HG03342 (cell line): ENCODE results near the gene VRK3.
A peak's percentile ranks its signal among the peaks of the same experiment; 100 is the strongest.

Experiments
- ATAC-seq: cut with Tn5 transposase; IDR thresholded peaks from one replicate; pipeline ENCODE4 v1.9.1; 2021; ENCODE audit warnings: mild to moderate bottlenecking, moderate library complexity; ENCODE audit not compliant: unreplicated experiment

The VRK3 gene

DNA sequence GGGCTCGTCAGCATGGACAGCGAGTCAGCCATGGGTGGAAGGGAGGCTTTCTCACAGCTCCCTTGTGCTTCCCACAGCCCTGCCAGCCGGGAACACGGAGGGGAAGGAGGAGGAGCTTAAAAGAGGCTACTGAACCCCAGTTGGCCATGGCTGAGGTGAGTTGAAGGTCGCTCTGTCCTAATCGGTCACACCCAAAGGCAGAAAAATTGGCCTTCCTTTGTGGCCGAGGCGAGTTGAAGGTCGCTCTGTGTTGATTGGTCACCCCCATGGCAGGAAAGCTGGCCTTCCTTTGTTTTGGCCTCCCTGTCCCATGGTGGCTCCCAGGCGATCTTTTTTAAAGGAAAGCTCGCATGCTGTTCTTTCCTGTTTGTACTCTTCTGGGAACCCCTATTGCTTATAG, 5.8 kb upstream of the VRK3 start:
- no peak for ATAC-seq

DNA sequence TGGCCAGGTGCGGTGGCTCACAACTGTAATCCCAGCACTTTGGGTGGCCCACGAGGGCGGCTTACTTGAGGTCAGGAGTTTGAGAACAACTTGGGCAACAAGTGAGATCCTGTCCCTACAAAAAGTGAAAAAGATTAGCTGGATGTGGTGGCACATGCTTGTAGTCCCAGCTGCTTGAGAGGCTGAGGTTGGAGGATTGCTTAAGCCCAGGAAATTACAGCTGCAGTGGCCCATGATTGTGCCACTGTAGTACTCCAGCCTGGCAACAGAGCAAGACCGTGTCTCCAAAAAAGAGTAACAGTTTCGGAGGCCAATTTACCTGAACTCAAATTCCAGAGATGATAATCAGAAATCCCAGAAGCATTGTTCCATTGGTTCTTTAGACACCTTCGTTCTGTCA, 5.1 kb upstream of the VRK3 start:
- no peak for ATAC-seq

DNA sequence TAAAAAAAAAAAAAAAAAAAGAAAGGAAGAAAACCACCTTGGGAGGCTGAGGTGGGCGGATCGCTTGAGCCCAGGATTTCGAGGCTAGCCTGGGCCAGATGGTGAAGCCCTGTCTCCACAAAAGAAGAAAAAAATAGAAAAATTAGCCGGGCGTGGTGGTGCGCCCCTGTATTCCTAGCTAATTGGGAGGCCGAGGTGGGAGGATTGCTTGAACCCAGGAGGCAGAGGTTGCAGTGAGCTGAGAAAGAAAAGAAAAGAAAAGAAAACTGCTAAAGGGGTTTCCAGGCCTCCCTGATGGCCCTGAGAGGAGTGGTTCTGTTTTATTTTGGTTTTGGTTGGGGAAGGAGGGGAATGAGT, 1.4 kb upstream of the VRK3 start:
- ATAC-seq = no peak

DNA sequence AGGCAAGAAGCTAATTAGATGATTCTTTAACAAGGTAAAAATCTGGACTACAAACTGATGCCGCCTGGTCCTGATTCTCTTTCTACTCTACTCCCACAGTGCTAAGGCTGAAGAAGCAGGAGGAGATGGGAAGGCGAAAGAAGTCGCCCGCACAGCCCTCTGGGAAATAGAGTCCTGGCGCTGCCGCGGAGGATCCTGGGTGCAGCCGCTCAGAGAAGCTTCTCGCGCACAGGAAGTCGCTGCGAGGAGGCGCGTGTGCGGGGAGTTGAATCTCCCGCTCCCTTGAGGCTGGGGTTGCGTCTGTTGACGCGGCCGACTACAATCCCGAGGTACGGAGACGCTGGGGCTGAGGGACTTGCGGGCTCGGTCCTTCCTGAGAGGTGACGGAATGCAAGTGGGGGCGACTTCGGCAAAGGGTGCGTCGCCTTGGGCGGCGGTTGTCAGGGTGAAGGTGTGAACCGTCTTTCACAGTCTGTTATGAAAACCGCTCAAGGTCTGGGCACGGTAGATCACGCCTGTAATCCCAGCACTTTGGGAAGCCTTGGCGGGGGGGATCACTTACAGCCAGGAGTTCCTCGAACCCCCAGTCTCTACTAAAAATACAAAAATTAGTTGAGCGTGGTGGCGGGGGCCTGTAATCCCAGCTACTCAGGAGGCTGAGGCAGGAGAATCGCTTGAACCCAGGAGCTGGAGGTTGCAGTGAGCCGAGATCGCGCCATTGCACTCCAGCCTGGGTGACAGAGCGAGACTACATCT, 800 bp upstream of the VRK3 start, which contains the start of gene ZNF473:
ZNF473 (plus strand) TSS at position 212 of the 756 bp plus-strand sequence. CDS start 5,078 bp downstream, outside the sequence.
- ATAC-seq = peak; percentile 60

DNA sequence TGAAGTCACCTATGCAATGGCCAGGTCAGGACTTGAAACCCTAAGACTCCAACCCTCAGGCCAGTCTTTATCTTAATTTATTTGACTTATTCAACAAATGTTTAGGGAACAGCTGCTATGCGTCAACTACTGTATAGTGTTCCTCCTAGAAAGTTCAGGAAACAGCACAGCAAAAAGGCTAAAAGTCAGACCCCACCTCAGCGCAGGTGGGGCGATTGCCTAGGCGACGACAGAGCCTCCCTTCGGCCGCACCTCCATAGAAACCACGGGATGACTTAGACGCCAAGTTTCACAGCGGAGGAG, 502 bp downstream of the VRK3 start:
- no peak for ATAC-seq

DNA sequence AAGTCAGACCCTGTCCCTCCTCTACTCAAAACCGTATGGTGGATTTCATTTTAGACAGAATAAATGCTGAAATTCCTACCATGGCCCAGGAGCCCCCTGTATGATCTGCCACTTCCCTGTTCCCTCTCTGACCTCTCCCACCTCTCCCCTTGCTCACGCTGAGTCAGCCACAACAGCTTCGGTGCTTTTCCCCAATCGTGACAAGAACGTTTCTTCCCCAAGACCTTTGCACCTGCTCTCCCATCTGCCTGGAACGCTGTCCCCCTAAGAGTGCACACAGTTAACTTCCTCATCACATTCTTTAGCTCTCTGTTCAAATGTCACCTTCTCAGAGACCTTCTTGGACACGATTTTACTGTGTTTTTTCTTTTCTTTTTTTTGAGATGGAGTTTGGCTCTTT, 2.3 kb downstream of the VRK3 start:
- no peak for ATAC-seq

DNA sequence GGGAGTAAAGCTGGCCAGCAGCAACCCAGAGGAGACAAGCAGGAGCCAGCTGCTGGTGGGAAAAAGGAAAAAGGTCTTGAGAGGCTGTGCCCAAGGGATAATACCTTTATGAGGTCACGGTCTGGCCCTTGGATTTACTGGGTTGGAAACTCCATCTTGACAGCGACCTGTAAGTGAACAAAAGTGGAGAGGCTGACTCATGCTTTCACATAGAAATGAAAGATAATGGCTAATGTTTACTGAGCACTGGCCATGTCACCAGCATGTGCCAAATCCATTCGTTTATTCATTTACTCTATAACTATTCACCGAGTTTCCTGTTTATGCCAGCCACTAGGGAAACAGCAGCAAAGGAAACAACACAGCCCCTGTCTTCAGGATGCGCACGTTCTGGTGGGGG, 4.7 kb downstream of the VRK3 start:
- no peak for ATAC-seq

DNA sequence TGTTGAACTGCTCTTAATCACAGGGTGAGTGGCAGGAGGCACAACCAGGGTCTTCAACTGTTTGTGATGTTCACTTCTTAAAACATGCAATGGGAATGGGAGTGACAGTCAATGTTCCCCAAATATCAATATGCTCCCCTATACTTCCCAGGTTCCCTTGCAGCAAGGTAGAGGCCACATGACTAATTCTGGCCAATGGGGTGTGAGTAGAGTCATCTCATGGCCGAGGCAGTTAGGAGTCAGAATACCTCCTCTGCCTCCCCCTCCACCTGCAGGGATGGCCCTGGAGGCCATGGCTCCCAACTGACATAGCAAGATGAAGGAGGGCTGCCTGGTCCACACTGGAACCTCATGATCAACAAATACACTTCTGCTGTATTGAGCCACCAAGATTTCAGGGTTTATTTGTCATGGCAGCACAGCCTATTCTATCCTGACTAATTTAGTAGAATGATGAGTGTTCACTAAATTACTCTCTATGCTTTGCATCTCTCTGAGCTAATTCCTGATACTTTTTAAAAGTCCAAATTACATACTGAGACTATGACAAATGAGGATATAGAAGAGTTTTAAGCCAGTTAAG, 8.9 kb downstream of the VRK3 start:
- ATAC-seq = no peak

DNA sequence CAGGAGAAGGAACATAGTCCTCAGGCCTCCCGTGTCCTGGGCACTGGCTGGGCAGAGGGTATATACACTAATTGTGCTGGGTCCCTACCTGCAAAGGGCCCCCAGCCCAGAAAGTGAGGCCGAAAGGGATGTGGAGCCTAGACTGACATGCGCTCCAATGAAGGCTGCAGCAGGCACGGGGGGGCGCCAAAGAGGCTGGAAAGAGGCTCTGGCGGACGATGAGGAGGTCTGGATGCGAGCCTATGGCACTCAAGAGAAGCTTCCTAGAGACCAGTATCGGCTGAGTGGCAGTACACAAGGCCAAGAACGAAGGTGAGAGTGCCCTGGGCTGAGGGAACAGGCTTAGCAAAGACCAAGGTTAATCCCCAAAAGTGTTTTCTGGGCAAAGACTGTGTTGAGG, 16.6 kb downstream of the VRK3 start:
- no peak for ATAC-seq

DNA sequence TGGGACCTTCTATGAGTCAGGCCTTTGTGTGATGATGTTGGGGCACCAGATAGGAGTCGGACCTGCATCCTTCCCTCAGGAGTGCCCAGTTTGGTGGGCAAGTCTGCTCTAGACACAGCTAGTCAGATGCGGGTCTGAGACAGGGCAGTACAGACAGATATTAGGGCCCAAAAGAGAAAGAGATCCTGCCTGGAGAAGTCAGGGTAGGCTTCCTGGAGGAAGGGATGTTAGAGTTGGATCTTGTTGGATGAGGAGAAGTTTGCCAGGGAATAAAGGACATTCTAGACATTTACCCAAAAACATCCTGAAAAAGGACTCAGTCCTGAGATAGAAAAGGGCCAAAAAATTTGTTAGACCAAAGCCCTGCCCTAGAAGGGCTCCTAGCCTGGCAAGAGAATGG, 17.2 kb downstream of the VRK3 start:
- no peak for ATAC-seq

DNA sequence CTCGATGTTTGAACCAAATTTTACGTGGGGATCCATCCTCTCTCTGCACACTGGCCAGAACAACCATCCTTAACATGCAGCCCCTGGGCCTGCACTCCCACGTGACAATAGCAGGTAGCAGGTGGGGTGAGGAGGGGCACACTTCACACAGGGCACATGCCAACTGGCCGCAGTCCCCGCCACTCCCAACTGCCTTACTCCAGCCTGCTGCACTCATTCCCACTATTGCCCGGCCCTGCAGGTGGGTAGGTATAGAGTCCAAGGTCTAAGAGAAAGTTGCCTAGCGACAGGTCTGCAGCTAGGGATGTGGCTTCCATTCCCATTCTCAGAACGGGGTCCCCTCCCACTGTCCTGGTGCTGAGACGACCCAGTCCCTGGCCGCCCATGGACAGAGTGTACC, 18.0 kb downstream of the VRK3 start:
- ATAC-seq = no peak

DNA sequence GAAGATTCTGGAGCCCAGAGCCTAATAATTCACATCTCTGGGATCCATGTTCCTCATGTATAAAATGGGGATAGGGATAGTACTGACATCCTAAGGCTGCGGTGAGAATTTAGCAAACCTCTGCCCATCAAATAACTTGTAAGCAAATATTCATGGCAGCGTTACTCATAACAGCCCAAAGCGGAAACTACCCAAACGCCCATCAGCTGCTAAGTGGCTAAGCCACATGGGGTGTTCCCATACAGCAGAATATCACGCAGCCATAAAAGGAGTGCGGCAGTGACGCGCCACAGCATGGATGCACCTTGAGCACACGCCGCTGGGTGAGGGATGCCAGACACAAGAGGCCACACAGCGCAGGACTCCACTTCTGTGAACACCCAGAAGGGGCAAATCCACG, 19.7 kb downstream of the VRK3 start:
- ATAC-seq = no peak

DNA sequence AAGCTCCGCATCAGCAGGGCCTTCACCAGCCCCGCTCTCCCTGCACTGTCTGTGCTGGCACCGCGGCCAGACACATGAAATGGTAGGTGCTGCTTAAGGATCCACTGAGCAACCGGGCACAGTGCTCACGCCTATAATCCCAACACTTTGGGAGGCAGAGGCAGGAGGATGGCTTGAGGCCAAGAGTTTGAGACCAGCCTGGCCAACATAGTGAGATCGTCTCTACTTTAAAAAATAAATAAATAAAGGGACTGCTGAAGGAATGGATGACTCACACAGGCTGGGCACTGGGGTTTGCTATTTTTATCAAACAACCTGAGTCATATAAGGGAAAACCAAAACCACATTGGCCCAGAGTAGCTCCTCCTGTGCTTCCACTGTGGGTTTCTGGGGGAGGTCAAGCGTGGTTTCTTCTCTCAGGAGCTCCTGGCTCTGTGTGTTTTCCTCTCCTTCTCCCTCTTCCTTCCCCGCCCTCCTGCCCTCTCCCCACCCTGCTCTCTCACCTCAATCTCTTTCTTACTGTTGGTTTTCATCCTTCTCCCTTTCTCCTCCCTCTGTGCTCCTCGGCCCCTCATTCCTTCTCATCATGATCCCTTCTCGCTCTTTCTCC, 21.3 kb downstream of the VRK3 start:
- ATAC-seq = no peak

DNA sequence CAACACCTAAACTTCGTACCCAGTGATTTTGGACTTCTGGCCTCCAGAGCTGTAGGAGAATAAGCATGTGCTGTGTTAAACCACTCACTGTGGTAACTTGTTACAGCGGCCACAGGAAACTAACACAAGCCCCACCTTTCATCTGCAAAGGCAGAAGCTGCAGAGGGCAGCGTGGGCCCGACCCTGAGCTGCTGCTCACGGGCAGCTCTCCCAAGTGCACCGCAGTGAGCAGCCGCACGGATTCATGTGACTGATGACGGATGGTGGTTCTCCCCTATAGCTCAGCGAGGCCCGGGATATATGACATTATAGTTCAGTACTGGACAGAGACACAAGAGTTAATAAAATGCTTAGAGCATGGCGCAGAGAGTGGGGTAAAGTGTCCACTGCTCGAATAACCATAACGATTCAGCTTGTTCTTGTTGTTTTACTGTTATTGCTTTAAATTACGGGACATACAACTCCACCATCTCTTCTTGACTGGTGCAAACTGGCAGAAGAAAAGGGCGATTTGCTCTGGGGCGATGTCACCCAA, 21.9 kb downstream of the VRK3 start:
- ATAC-seq = no peak

DNA sequence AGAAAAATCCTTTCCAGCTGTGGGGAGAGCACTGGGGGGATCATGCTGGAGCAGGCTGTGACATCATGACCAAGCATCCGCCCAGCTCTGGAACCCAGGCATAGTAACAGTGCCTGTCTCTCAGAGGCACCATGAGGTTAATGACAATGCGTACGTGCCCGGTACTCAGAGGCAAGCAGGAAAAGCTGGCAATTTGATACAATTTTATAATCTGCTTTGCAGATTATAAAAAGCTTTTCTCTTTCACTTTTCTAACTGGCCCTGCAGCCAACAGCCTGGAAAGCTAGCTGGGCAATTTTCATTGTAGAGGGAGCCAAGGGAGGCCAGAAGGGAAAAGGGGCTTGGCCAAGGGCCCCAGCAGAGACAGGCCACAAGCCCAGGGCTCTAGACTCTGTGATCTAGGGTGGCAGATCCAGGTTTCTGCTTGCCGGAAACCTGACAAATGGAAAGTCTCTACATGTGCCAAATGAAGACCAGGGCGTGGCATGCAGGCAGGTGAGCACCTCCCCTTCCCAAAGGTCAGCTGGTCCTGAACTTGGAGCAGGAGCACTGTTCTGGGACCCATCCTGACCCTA, 22.7 kb downstream of the VRK3 start:
- ATAC-seq = no peak

DNA sequence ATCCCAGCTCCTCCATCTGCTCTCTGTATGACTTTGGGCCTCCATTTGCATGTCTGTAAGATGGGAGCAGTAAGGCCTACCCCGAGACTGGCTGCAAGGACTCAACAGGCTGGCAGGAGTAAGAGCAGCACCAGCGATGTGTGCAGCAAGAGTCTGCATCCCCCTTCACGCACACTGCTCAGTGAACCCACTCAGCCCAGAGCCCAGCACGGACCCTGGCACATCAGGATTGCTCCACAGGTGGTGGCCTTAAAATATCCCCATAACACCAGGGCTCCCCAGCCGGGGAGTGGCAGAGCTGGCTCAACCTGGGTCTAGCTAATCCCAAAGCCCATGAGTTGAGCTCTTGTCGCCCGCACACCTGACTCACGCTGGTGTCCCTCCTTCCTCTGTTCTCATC, 23.4 kb downstream of the VRK3 start:
- no peak for ATAC-seq

DNA sequence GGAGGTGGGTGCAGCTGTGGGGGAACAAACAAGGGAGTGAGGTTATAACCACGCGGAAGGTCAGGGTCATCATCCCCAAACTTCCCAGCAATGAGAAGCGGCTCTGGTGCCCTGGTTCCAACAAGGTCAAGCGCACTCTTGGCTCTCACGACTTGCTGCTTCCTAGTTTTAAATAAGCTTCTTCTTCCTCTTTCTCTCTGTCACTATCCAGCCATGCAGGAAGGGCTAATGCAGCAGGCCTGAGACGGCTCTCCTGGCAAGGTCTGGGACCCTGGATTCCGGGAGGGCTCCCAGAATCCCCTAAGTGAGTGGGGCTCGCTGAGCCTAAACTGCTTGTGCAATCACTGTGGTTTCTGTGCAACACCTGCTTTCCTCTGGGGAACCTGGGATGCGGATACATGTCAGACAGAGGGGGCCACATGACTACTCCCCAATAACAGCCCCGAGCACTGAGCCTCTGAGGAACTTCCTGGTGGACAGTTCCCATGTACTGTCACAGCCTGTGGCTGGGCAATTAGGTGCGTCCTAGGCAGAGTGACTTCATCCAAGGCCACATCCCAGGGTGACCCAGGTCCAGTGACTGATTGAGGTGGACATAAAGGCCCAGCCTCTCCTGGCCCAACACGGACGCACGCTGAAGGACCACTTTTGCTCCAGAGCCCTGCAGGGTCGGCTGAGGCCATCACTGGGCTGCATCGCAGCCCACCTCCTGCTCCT, 24.2 kb downstream of the VRK3 start:
- no peak for ATAC-seq

DNA sequence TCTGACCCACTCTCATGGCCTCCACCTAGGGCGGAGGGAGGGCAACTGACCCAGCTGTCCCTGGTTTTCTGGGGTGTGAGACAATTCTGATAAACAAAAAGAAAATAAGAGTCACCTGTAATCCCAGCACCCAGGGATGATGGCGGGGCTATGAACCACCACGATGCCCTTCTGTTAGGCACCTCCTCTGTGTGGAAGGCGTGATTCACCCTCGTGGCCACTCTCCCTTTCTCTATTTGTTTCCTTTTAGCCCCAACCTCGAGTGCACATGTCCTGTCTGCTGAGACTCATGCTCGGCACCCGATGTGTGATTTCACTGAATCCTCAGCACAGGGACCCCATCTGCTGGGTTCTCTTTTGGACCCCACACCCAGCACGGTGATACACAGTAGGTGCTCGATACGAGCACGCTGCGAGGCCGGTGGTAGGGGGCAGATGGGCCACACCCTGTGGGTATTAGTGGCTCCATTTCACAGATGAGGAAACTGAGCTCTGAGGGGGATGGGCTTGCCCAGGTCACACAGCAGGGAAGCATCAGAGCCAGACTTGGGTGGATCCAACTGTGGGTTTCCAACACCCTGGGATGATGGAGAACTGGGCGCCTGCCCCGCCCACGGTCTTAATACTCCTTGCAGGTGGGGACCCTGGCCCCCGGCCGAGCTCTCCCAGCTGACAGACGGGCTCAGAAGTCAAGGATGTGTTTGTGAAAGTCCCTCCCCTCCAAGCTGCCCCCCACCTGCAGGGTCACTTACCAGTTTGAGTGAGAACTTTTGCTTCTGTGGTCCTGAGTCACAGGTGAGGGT, 24.9 kb downstream of the VRK3 start:
- ATAC-seq = no peak

DNA sequence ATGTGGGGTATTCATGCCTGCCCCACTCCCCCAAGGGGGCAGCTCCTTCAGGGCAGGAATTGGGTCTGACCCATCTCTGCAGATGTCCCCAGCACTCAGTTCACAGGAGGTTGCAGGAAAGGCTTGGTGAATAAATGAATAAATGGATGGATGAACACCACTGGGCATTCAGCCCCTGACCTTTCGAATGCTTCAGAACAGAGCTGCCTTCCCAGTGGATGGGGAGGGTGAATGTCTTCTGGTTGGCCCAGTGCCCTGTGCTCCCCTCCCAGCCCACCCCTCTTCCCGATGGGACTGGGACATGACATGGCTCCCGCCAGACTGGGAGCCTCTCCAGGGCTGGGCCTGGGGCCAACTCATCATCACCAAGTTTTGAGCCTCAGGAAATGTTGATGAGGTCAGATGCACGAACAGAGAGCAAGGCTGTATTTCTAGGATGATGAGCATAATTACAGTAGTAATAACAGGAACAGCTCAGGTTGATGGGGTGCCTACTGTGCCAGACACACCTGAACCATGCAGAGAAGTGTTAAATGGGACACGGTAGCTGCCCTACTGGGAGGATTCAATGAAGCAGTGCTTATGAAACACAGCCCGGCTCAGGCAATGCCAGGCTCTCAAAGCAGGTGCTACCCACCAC, 25.7 kb downstream of the VRK3 start:
- ATAC-seq = no peak

DNA sequence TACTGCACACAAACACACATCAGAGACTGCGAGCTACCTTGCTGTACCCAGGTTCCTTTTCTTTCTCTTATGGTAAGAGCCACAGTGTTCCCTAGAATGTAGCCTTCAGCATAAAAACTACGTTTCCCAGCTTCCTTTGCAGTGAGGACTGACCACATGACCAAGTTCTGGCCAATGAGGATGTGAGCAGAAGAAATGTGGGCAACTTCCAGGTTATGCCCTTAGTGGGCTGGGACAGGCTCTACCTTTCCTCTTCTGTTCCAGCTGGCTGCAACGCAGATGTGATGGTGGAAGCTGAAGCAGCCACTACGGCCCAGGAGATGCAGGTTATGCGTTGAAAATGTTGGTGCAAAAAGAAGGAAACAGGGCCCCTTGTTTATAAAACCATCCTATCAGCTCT, 27.5 kb downstream of the VRK3 start:
- ATAC-seq = no peak
